ENCODE measurements around the gene TIAM2. TPM values are rescaled to one million over a fixed set of nuclear protein-coding genes. Genes with fewer than 3 reads are reported as not detected.

TIAM2 gene
- total RNA-seq, 8 experiments from 2014 or later, result 5.2 to 34.7 (median 10.7) TPM

DNA sequence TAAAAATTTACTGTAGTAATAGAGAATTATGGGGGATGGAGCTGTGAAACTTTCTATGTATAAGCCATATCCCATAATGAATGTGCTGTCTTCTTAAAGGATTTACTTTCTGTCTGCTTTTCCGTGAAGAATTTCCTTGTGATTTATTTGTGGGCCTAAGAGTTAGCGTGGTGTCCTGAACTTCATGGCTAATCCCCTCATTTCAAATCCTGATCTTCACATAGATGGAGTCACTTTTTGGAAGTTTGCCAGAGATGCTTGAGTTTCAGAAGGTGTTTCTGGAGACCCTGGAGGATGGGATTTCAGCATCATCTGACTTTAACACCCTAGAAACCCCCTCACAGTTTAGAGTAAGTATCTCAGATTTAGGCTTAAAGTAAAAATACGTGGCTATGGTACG lies 249.3 kb downstream of the TIAM2 start:
- Histone ChIP-seq H3K4me1 (replicated peaks in 1 of 2) (no peaks in the 10 kb centered on the region), H3K27ac (no peak overlapping the region), H3K4me3 (no peak overlapping the region)
- no peak for ATAC-seq (replicated peaks in 6 of 8)
- in situ Hi-C loops (cut with MboI; ENCODE audit: low pct_unique_long_range_greater_than_20kb in 2 of 9, low sequenced_read_pairs in 9 of 9, unreplicated experiment in 9 of 9), result loop anchor here in 1 of 9 experiments (10.0 kb wide), 1 partner anchor 70 kb away; no protein-coding TSS in a partner anchor
- 65 to 100% (median 96%) methylated on average over 1 to 4 of the region's 4 CpGs; no CpG with 5 or more reads in 2 of the 10 experiments for WGBS, 10 experiments

DNA sequence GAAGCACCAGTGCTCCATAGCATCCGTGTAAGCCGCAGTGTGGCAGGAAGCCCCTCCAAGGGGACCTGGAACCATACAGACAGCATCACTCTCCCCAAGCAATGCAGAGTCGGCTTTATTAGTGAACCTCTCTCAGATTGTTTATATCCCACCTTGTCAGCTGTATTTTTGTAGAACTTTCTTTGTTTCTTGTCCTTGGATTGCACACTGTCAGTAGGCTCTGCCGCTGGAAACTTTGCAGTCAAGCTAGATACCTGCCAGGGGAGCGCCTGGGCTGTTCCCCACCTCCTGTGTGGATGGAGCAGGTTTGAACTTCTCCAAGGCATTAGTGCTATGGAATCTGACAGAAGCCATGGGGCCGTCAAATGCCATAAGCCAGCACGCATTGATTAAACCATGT lies 250.1 kb downstream of the TIAM2 start:
- Histone ChIP-seq H3K27ac (no peak overlapping the region), H3K4me3 (no peak overlapping the region), H3K4me1 (replicated peaks in 1 of 2) (no peaks in the 10 kb centered on the region)
- no peak for ATAC-seq (replicated peaks in 6 of 8)
- in situ Hi-C loops (cut with MboI; ENCODE audit: low pct_unique_long_range_greater_than_20kb in 2 of 9, low sequenced_read_pairs in 9 of 9, unreplicated experiment in 9 of 9), result loop anchor here in 1 of 9 experiments (10.0 kb wide), 1 partner anchor 70 kb away; no protein-coding TSS in a partner anchor
- 89 to 100% (median 100%) methylated on average over 1 to 6 of the region's 7 CpGs; no CpG with 5 or more reads in 1 of the 10 experiments for WGBS, 10 experiments

DNA sequence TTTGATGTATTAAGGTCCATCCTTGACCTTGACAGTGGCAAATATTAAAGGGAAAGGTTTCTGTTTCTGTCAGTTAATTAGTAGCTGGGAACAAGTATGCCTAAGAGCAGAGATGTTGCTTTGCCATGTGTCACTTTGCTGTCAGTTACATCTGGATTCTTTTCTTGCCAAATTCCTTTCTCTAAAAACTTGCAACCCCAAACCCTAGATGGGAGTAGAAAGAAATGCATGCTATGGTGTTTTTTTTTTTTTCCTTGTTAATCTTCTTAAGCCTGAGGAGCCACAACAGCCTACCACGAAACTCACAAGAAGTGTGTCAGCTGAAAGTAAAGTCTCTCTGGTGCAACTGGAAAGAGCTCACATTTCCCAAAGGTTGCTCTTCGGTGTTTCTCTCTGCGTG lies 250.7 kb downstream of the TIAM2 start:
- 31 to 100% (median 95%) methylated on average over 1 to 3 of the region's 3 CpGs; no CpG with 5 or more reads in 3 of the 10 experiments for WGBS, 10 experiments
- Histone ChIP-seq H3K4me1 (replicated peaks in 1 of 2) (no peaks in the 10 kb centered on the region), H3K27ac (no peak overlapping the region), H3K4me3 (no peak overlapping the region)
- ATAC-seq (replicated peaks in 6 of 8), result no peak
- in situ Hi-C loops (cut with MboI; ENCODE audit: low pct_unique_long_range_greater_than_20kb in 2 of 9, low sequenced_read_pairs in 9 of 9, unreplicated experiment in 9 of 9), result loop anchor here in 1 of 9 experiments (10.0 kb wide), 1 partner anchor 71 kb away; no protein-coding TSS in a partner anchor

DNA sequence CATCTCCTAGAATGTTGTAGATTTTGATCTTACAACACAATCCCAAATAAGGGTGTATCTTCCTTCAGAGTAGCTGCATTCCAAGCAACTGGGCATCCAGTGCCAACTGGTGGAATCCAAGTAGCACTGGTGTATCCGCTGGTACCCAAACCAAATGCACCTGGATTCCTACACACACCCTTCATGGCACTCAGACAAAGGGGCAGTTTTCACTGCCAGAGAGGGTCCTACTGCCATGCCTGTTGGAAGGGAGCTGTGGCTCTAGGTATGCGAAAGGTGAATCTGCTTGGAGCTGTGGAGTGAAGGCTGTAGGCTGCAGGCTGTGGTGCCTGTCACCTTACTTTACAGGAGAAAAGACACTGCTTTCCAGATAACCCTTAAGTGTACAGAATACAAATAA lies 251.7 kb downstream of the TIAM2 start:
- Histone ChIP-seq H3K4me3 (no peak overlapping the region), H3K27ac (no peak overlapping the region), H3K4me1 (replicated peaks in 1 of 2) (no peaks in the 10 kb centered on the region)
- ATAC-seq (replicated peaks in 6 of 8), result no peak
- in situ Hi-C loops (cut with MboI; ENCODE audit: low pct_unique_long_range_greater_than_20kb in 2 of 9, low sequenced_read_pairs in 9 of 9, unreplicated experiment in 9 of 9), result loop anchor here in 1 of 9 experiments (10.0 kb wide), 1 partner anchor 72 kb away; no protein-coding TSS in a partner anchor
- 94 to 100% (median 100%) methylated on average over 1 to 2 of the region's 2 CpGs; no CpG with 5 or more reads in 4 of the 10 experiments for WGBS, 10 experiments

DNA sequence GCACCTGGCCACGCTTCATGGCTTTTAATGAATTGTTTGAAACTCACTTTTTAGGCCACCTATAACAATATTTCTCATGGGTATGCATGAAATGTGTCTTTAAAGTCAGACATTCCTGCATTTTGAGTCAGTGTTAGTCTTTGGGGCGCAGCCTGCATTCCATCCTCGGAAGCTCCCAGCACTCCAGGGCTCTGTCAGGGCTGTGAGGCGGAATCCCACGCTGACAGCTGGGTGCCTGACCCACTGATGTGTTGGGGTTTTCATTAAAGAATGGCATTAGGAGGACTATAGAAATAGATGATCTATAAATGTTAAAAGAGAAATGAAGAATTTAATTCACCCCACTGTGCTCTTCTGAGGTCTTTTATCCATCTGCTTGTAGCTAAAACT lies 252.5 kb downstream of the TIAM2 start:
- in situ Hi-C loops (cut with MboI; ENCODE audit: low pct_unique_long_range_greater_than_20kb in 2 of 9, low sequenced_read_pairs in 9 of 9, unreplicated experiment in 9 of 9), result loop anchor here in 1 of 9 experiments (10.0 kb wide), 1 partner anchor 73 kb away; no protein-coding TSS in a partner anchor
- 35 to 100% (median 89%) methylated on average over 2 to 4 of the region's 5 CpGs; no CpG with 5 or more reads in 6 of the 10 experiments for WGBS, 10 experiments

DNA sequence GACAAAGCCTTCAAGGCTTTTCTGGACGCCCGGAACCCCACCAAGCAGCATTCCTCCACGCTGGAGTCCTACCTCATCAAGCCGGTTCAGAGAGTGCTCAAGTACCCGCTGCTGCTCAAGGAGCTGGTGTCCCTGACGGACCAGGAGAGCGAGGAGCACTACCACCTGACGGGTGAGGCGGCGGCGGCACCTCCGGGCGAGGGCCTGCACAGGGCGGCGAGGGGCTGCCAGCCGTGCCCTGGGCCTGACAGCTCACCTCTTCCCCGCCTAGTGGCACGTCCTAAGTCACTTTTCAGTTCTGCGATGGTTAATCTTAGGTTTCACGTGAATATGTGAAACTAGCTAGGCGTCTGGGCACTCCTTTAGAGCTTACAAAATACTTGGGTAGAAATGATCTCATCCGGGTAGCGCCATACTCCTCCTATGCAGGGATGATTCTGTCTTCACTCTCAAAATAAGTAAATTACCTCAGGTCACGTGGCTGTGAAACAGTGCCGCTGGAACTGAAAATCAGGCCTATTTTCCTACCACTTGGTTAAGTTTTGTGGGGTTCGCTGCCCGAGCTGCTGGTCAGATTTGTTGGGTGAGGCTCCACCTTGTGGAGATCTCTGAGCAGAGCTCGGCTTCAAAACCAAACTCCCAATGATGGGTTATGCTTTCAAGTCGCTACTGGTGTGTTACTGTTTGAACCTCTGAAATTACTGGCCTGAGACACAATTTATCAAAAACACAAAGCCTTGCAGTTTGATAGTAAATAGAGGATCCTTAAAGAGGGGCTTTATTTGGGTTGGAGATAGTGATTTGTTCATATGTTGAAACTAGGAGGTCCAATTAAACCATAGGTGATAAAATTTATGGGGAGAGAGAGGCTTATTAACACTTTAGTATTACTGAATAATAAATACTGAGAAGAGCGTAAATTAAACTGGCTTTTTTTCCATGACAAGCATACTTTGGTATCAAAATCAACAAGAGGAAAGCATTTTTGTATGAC lies 253.2 kb downstream of the TIAM2 start:
- in situ Hi-C loops (cut with MboI; ENCODE audit: low pct_unique_long_range_greater_than_20kb in 2 of 9, low sequenced_read_pairs in 9 of 9, unreplicated experiment in 9 of 9), result loop anchor here in 1 of 9 experiments (10.0 kb wide), 1 partner anchor 74 kb away; no protein-coding TSS in a partner anchor
- Histone ChIP-seq H3K27ac (no peak overlapping the region), H3K4me1 (replicated peaks in 1 of 2) (no peaks in the 10 kb centered on the region), H3K4me3 (no peak overlapping the region)
- ATAC-seq (replicated peaks in 6 of 8), result peak; percentile 41 to 76 (median 56)
- WGBS, 10 experiments, result 36 to 95% (median 85%) methylated on average over 1 to 19 of the region's 30 CpGs

More for the DNA sequence above, 252.5 kb downstream of the TIAM2 start:
- H3K4me3 ChIP-seq, result no peak overlapping the region
- no peak overlapping the region for H3K27ac ChIP-seq
- ATAC-seq (replicated peaks in 6 of 8), result peak in 2 of 8 experiments; percentile 68 to 84
- H3K4me1 ChIP-seq (replicated peaks in 1 of 2), result no peaks in the 10 kb centered on the region

DNA sequence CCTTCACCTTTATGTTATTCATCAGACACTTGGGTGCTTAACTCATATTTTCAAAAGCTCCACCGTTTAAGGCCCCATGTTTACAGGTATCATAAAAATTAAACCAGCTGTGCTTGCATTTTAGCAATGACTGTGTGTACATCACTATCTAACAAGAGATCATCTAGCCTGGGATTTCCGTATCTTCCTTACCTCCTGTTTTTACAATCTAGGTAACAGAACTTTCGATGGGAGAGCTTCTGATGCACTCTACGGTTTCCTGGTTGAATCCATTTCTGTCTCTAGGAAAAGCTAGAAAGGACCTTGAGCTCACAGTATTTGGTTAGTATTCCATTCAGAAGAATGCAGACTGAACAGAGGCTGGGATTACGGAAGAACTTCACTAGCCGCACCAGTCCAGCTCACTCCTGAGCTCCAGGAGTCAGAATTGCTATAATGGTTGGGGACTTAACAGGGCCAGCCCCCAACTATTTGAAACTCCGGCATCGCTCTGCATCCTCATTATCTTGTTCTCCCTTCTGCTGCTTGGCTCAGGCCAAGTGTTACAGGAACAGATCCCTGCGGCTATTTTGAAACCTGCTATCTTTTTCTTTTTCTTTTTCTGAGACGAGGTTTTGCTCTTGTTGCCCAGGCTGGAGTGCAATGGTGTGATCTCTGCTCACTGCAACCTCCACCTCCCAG lies 255.7 kb downstream of the TIAM2 start:
- 88 to 100% (median 92%) methylated on average over 1 to 10 of the region's 10 CpGs; no CpG with 5 or more reads in 2 of the 10 experiments for WGBS, 10 experiments
- Histone ChIP-seq H3K27ac (no peak overlapping the region), H3K4me1 (replicated peaks in 1 of 2) (no peaks in the 10 kb centered on the region), H3K4me3 (no peak overlapping the region)
- in situ Hi-C loops (cut with MboI; ENCODE audit: low pct_unique_long_range_greater_than_20kb in 2 of 9, low sequenced_read_pairs in 9 of 9, unreplicated experiment in 9 of 9), result no loop called here
- no peak for ATAC-seq (replicated peaks in 6 of 8)

DNA sequence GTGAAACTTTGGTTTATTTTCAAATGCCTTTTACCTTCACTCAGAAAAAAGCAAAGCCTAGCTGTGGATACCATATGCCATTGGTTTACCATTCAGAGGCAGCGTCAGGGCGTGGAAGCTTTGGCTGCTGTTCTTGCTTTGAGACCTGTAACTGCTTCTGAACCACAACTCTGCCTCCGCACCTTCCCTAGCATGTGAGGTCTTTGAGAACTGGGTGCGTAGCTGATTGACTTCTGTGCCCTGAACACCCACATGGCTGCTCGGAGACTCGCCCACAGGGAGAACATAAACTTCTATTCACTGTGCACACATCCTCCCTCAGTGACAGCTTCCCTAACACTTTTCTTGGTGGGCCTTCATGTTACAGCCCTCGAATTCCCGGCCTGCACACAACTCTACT lies 257.5 kb downstream of the TIAM2 start:
- H3K4me1 ChIP-seq (replicated peaks in 1 of 2), result no peaks in the 10 kb centered on the region
- H3K4me3 ChIP-seq, result no peak overlapping the region
- in situ Hi-C loops (cut with MboI; ENCODE audit: low pct_unique_long_range_greater_than_20kb in 2 of 9, low sequenced_read_pairs in 9 of 9, unreplicated experiment in 9 of 9), result no loop called here
- H3K27ac ChIP-seq, result no peak overlapping the region
- 87 to 100% (median 94%) methylated on average over 2 to 6 of the region's 8 CpGs; no CpG with 5 or more reads in 3 of the 10 experiments for WGBS, 10 experiments
- ATAC-seq (replicated peaks in 6 of 8), result no peak

DNA sequence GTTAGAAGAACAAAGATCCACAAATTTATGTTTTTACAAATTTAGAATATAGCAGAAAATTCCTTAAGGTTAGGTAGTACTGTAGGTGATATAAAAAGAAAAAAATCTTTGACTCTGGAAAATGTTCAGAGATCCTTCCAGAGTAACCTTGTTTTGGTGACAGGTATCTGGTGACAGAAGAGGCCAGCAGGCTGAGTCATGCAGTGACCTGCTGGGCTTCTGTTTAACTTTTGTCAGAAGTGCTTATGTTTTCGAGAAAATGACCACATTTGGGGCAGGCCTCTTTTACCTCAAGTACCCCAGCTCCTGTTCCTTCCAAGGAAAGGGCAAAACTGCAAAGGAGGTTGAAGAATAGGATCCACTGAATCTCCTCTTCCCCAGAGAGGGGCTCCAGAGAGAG lies 258.2 kb downstream of the TIAM2 start:
- no peak for ATAC-seq (replicated peaks in 6 of 8)
- in situ Hi-C loops (cut with MboI; ENCODE audit: low pct_unique_long_range_greater_than_20kb in 2 of 9, low sequenced_read_pairs in 9 of 9, unreplicated experiment in 9 of 9), result no loop called here
- Histone ChIP-seq H3K4me3 (no peak overlapping the region), H3K27ac (no peak overlapping the region), H3K4me1 (replicated peaks in 1 of 2) (no peaks in the 10 kb centered on the region)
- WGBS, 10 experiments, result 0 to 57% (median 24%) methylated on average over 1 of the region's 1 CpG; no CpG with 5 or more reads in 4 of the 10 experiments

DNA sequence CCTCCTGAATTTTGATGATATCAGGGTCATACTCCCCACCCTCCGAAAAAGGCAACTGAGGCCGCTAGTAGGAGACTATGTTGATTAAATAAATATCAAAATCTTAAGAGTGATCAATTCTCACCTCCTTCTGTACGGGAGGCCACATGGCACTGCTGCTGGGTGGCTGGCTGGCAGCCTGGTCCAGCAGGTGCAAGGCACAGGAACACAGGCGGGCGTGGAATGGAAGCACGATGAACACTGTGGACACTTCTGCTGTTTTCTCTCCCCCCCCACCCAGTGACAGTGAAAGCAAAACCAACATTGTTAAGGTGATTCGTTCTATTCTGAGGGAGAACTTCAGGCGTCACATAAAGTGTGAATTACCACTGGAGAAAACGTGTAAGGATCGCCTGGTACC lies 259.0 kb downstream of the TIAM2 start:
- in situ Hi-C loops (cut with MboI; ENCODE audit: low pct_unique_long_range_greater_than_20kb in 2 of 9, low sequenced_read_pairs in 9 of 9, unreplicated experiment in 9 of 9), result no loop called here
- H3K4me3 ChIP-seq, result no peak overlapping the region
- no peak overlapping the region for H3K27ac ChIP-seq
- H3K4me1 ChIP-seq (replicated peaks in 1 of 2), result no peaks in the 10 kb centered on the region
- WGBS, 10 experiments, result 84 to 100% (median 96%) methylated on average over 1 to 8 of the region's 10 CpGs; no CpG with 5 or more reads in 1 of the 10 experiments
- ATAC-seq (replicated peaks in 6 of 8), result no peak

DNA sequence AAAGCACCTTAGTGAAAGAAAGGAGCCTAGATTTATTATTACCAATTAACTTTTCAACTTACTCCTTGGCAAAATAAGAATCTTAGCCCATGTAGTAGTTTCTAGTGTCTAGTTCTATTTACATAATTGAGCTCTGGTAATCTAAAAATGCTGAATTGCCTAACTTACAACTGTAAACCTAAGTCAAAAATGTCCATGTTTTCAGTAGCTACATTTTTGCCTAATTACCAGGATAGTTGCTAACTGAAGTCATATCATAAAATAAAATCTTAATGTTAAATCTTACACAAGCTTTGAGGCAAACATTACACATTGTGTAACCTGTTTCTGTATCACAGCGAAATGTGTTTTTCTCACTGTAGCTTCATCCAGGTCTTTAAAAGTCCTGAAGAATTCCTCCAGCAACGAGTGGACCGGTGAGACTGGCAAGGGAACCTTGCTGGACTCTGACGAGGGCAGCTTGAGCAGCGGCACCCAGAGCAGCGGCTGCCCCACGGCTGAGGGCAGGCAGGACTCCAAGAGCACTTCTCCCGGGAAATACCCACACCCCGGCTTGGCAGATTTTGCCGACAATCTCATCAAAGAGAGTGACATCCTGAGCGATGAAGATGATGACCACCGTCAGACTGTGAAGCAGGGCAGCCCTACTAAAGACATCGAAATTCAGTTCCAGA lies 261.1 kb downstream of the TIAM2 start:
- in situ Hi-C loops (cut with MboI; ENCODE audit: low pct_unique_long_range_greater_than_20kb in 2 of 9, low sequenced_read_pairs in 9 of 9, unreplicated experiment in 9 of 9), result no loop called here
- no peak for ATAC-seq (replicated peaks in 6 of 8)
- H3K4me3 ChIP-seq, result no peak overlapping the region
- no peak overlapping the region for H3K27ac ChIP-seq
- peaks cover 3 to 7% of the 10 kb centered on the region in 2 donors for H3K4me1 ChIP-seq (replicated peaks in 1 of 2)
- WGBS, 10 experiments, result 80 to 100% (median 93%) methylated on average over 1 to 7 of the region's 13 CpGs; no CpG with 5 or more reads in 3 of the 10 experiments

DNA sequence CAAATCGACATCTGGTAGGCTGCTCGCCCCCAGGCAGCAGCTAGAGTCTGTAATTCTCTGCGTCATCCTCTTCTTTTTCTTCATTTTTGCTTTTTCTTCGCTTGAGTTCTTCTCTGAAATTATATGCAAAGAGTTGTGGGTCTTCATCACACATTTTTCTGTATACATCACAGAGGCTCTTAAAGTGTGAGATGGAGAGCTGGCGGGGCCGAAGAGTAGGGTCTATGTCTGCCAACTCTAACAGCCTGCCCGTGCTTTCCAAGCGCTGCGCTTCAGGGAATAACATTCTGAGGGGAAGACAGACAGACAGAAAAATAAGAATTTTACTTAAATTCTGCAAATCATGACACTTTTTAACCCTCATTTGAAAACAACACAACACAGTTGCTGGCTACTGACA lies 262.7 kb downstream of the TIAM2 start:
- ATAC-seq (replicated peaks in 6 of 8), result no peak
- Histone ChIP-seq H3K27ac (no peak overlapping the region), H3K4me3 (no peak overlapping the region), H3K4me1 (replicated peaks in 1 of 2) (peaks cover 8 to 14% of the 10 kb centered on the region in 2 donors)
- in situ Hi-C loops (cut with MboI; ENCODE audit: low pct_unique_long_range_greater_than_20kb in 2 of 9, low sequenced_read_pairs in 9 of 9, unreplicated experiment in 9 of 9), result no loop called here
- WGBS, 10 experiments, result 89 to 100% (median 97%) methylated on average over 2 to 9 of the region's 9 CpGs

All from motor neuron (in vitro differentiated cells).